CD4-positive, alpha-beta memory T cell (primary cell): ENCODE measurements around the gene UQCR11. TPM values are rescaled to one million over a fixed set of nuclear protein-coding genes. Genes with fewer than 3 reads are reported as not detected.

ENCODE experiments used
- CTCF ChIA-PET: fragments of 350-600 bp; sonication (Branson Sonifier 250); formaldehyde crosslinking; loops from one replicate; lab custom pipeline; 2021; ENCODE audit warnings: inconsistent platforms; ENCODE audit not compliant: partially characterized antibody; lab: Charles Lee
- POLR2A ChIA-PET: fragments of 350-600 bp; sonication (Branson Sonifier 250); formaldehyde crosslinking; loops from one replicate; lab custom pipeline; 2021; ENCODE audit not compliant: partially characterized antibody; lab: Charles Lee
- DNase-seq, 5 donors: peaks; one replicate each; pipeline versions ENCODE4 v3.0.0 to v3.0.0-alpha.2; 2020 to 2022; ENCODE audit warnings: mixed read lengths in 1 of 5
- H3K27ac ChIP-seq: one replicate; pipeline ENCODE4 v1.7.0; 2013; ENCODE audit warnings: low read depth, low read length
- H3K27me3 ChIP-seq: 2 replicates; pipeline ENCODE4 v1.7.0; 2013; ENCODE audit warnings: mild to moderate bottlenecking, low read length, moderate library complexity; ENCODE audit not compliant: insufficient read depth
- H3K36me3 ChIP-seq: 2 replicates; pipeline ENCODE4 v1.7.0; 2013; ENCODE audit warnings: mild to moderate bottlenecking, low read length, moderate library complexity; ENCODE audit not compliant: insufficient read depth
- H3K4me1 ChIP-seq: 2 replicates; pipeline ENCODE4 v1.7.0; 2013; ENCODE audit warnings: mild to moderate bottlenecking, low read length, moderate library complexity; ENCODE audit not compliant: insufficient read depth
- H3K4me3 ChIP-seq, 2 donors: one replicate each; pipeline ENCODE4 v1.7.0; 2013; ENCODE audit warnings: low read length in 2 of 2, mild to moderate bottlenecking in 1 of 2
- H3K9me3 ChIP-seq, 2 donors: one replicate each; pipeline ENCODE4 v1.7.0; 2013; ENCODE audit warnings: low read length in 2 of 2, control low read depth in 1 of 2; ENCODE audit not compliant: control insufficient read depth in 1 of 2
- H3K27ac Mint-ChIP-seq, 7 donors: one replicate each; pipeline ENCODE4 v1.8.0; 2020 to 2021; ENCODE audit warnings: mixed read lengths in 7 of 7, mild to moderate bottlenecking in 6 of 7, inconsistent platforms in 3 of 7, moderate library complexity in 3 of 7
- H3K27me3 Mint-ChIP-seq, 2 donors: one replicate each; pipeline ENCODE4 v1.8.0; 2020 to 2021; ENCODE audit warnings: mixed read lengths in 2 of 2
- H3K36me3 Mint-ChIP-seq, 2 donors: one replicate each; pipeline ENCODE4 v1.8.0; 2020 to 2021; ENCODE audit warnings: mixed read lengths in 2 of 2, inconsistent platforms in 1 of 2, mild to moderate bottlenecking in 1 of 2
- H3K4me1 Mint-ChIP-seq, 4 donors: one replicate each; pipeline ENCODE4 v1.8.0; 2020 to 2021; ENCODE audit warnings: mixed read lengths in 4 of 4, mild to moderate bottlenecking in 1 of 4
- H3K4me3 Mint-ChIP-seq, 8 donors: one replicate each; pipeline ENCODE4 v1.8.0; 2020 to 2021; ENCODE audit warnings: mixed read lengths in 8 of 8, mild to moderate bottlenecking in 7 of 8, moderate library complexity in 6 of 8, inconsistent platforms in 3 of 8
- H3K9me3 Mint-ChIP-seq, 8 donors: one replicate each; pipeline ENCODE4 v1.8.0; 2020 to 2021; ENCODE audit warnings: mixed read lengths in 8 of 8, mild to moderate bottlenecking in 5 of 8, inconsistent platforms in 3 of 8, moderate library complexity in 1 of 8
- intact Hi-C: fragments of 100-400 bp; cut with micrococcal nuclease; formaldehyde crosslinking; loops from one replicate; pipeline ENCODE4 v1.15.1; 2023
- polyA plus RNA-seq, 2 donors: library from polyadenylated mRNA; unstranded; fragments of 300-500 nt; fragmentation: Illumina TruSeq; gene quantifications; one replicate each; pipeline ENCODE4 v1.2.3, GENCODE V29; 2021
- total RNA-seq, 2 experiments: library from RNA; stranded (reverse); gene quantifications; one replicate each; pipeline ENCODE4 v1.2.3, GENCODE V29; 2021

The UQCR11 gene
- total and polyA plus RNA-seq, 4 experiments from 2014 or later: 157 to 668 (median 390) TPM

GRCh38 chr19:1567116-1567847 lies 38.0 kb downstream of the UQCR11 start:
- H3K9me3 Mint-ChIP-seq: peaks cover 0 to 2% (median 0%) of the 10 kb centered on the region in 8 donors
- H3K27me3 ChIP-seq: no peaks in the 10 kb centered on the region
- H3K36me3 Mint-ChIP-seq: no peaks in the 10 kb centered on the region
- no peak overlapping the region for H3K27ac ChIP-seq
- no peaks in the 10 kb centered on the region for H3K9me3 ChIP-seq
- CTCF ChIA-PET: no interaction called here
- DNase-seq: peak in 3 of 5 donors; percentile 10 to 18 (median 15)
- no peak overlapping the region for H3K4me3 ChIP-seq
- H3K4me3 Mint-ChIP-seq: peak overlapping the region in 3 of 8 donors; percentile 41 to 49 (median 43)
- H3K27ac Mint-ChIP-seq: no peak overlapping the region
- H3K4me1 ChIP-seq: peaks cover 7% of the 10 kb centered on the region
- POLR2A ChIA-PET: interaction anchor here (1.3 kb wide), 1 partner anchor 26 kb away, joined by 4 read pairs; the partner anchor contains the start of gene MBD3
- peaks cover 2 to 11% (median 3%) of the 10 kb centered on the region in 4 donors for H3K4me1 Mint-ChIP-seq
- H3K36me3 ChIP-seq: no peaks in the 10 kb centered on the region
- intact Hi-C loops: no loop called here
- peaks cover 2% of the 10 kb centered on the region in 2 donors for H3K27me3 Mint-ChIP-seq

GRCh38 chr19:1566392-1567115 lies 38.7 kb downstream of the UQCR11 start:
- POLR2A ChIA-PET: interaction anchor here (0.6 kb wide), 1 partner anchor 93 kb away, joined by 4 read pairs; no protein-coding TSS in a partner anchor
- no peaks in the 10 kb centered on the region for H3K36me3 Mint-ChIP-seq
- intact Hi-C loops: no loop called here

GRCh38 chr19:1563251-1563650 lies 42.0 kb downstream of the UQCR11 start:
- H3K9me3 Mint-ChIP-seq: no peaks in the 10 kb centered on the region
- Histone ChIP-seq H3K9me3 (no peaks in the 10 kb centered on the region), H3K27ac (no peak overlapping the region), H3K36me3 (no peaks in the 10 kb centered on the region), H3K4me1 (no peaks in the 10 kb centered on the region), H3K4me3 (no peak overlapping the region), H3K27me3 (no peaks in the 10 kb centered on the region)
- peak overlapping the region in 1 of 7 donors; percentile 40 for H3K27ac Mint-ChIP-seq
- intact Hi-C loops: no loop called here
- DNase-seq: no peak
- no peaks in the 10 kb centered on the region for H3K36me3 Mint-ChIP-seq
- H3K27me3 Mint-ChIP-seq: no peaks in the 10 kb centered on the region
- no peaks in the 10 kb centered on the region for H3K4me1 Mint-ChIP-seq
- H3K4me3 Mint-ChIP-seq: no peak overlapping the region
- CTCF ChIA-PET: no interaction called here
- POLR2A ChIA-PET: no interaction called here

More at GRCh38 chr19:1566392-1567115, 38.7 kb downstream of the UQCR11 start:
- Histone ChIP-seq H3K9me3 (no peaks in the 10 kb centered on the region), H3K4me1 (peaks cover 7% of the 10 kb centered on the region), H3K27me3 (no peaks in the 10 kb centered on the region), H3K27ac (no peak overlapping the region), H3K4me3 (no peak overlapping the region), H3K36me3 (no peaks in the 10 kb centered on the region)
- Mint-ChIP-seq H3K4me3 (no peak overlapping the region), H3K9me3 (peaks cover 0 to 2% (median 0%) of the 10 kb centered on the region in 8 donors), H3K27ac (no peak overlapping the region), H3K4me1 (peaks cover 2 to 11% (median 3%) of the 10 kb centered on the region in 4 donors), H3K27me3 (peaks cover 2% of the 10 kb centered on the region in 2 donors)
- CTCF ChIA-PET: no interaction called here
- DNase-seq: no peak

- POLR2A ChIA-PET: no interaction called here
- Mint-ChIP-seq H3K36me3 (no peaks in the 10 kb centered on the region), H3K4me1 (no peaks in the 10 kb centered on the region), H3K27ac (peak overlapping the region in 1 of 7 donors; percentile 64), H3K27me3 (no peaks in the 10 kb centered on the region), H3K4me3 (no peak overlapping the region), H3K9me3 (no peaks in the 10 kb centered on the region)
- no peak overlapping the region for H3K27ac ChIP-seq
- intact Hi-C loops: no loop called here
- no peaks in the 10 kb centered on the region for H3K27me3 ChIP-seq
- no peak for DNase-seq
- H3K4me1 ChIP-seq: no peaks in the 10 kb centered on the region
- CTCF ChIA-PET: interaction anchor here (3.5 kb wide), 1 partner anchor 15 kb away, joined by 14 read pairs; no protein-coding TSS in a partner anchor
- no peaks in the 10 kb centered on the region for H3K36me3 ChIP-seq
- no peaks in the 10 kb centered on the region for H3K9me3 ChIP-seq
- no peak overlapping the region for H3K4me3 ChIP-seq
Measured at GRCh38 chr19:1561236-1561842, 43.9 kb downstream of the UQCR11 start.

- POLR2A ChIA-PET: no interaction called here
- Histone ChIP-seq H3K36me3 (no peaks in the 10 kb centered on the region), H3K4me3 (no peak overlapping the region), H3K27ac (no peak overlapping the region), H3K27me3 (no peaks in the 10 kb centered on the region), H3K4me1 (no peaks in the 10 kb centered on the region), H3K9me3 (no peaks in the 10 kb centered on the region)
- CTCF ChIA-PET: interaction anchor here (3.5 kb wide), 1 partner anchor 14 kb away, joined by 14 read pairs; no protein-coding TSS in a partner anchor
- no peaks in the 10 kb centered on the region for H3K4me1 Mint-ChIP-seq
- intact Hi-C loops: no loop called here
- H3K27me3 Mint-ChIP-seq: no peaks in the 10 kb centered on the region
- H3K36me3 Mint-ChIP-seq: no peaks in the 10 kb centered on the region
- H3K27ac Mint-ChIP-seq: no peak overlapping the region
- no peaks in the 10 kb centered on the region for H3K9me3 Mint-ChIP-seq
- H3K4me3 Mint-ChIP-seq: no peak overlapping the region
- no peak for DNase-seq
Measured at GRCh38 chr19:1560286-1560882, 44.9 kb downstream of the UQCR11 start.

GRCh38 chr19:1558552-1558951 lies 46.7 kb downstream of the UQCR11 start:
- H3K9me3 Mint-ChIP-seq: no peaks in the 10 kb centered on the region
- DNase-seq: no peak
- H3K27me3 ChIP-seq: no peaks in the 10 kb centered on the region
- no peaks in the 10 kb centered on the region for H3K27me3 Mint-ChIP-seq
- peak overlapping the region in 1 of 7 donors; percentile 47 for H3K27ac Mint-ChIP-seq
- H3K27ac ChIP-seq: no peak overlapping the region
- ChIA-PET CTCF (interaction anchor here (0.8 to 3.5 kb wide), 2 partner anchors 12 to 113 kb away, joined by 3 to 14 read pairs; no protein-coding TSS in a partner anchor), POLR2A (no interaction called here)
- no peaks in the 10 kb centered on the region for H3K4me1 ChIP-seq
- intact Hi-C loops: no loop called here
- no peaks in the 10 kb centered on the region for H3K36me3 ChIP-seq
- H3K4me3 ChIP-seq: no peak overlapping the region
- H3K4me1 Mint-ChIP-seq: no peaks in the 10 kb centered on the region
- no peaks in the 10 kb centered on the region for H3K36me3 Mint-ChIP-seq
- H3K9me3 ChIP-seq: no peaks in the 10 kb centered on the region
- no peak overlapping the region for H3K4me3 Mint-ChIP-seq
